PC-9 (cell line): ENCODE results near the gene DSG1.

Experiments used
- CTCF ChIP-seq: fragments of 200-600 bp; sonication (generic); conservative IDR thresholded peaks from 2 replicates; pipeline ENCODE4 v1.6.1; 2017; ENCODE audit warnings: mixed run types, antibody characterized with exemption, mild to moderate bottlenecking, moderate library complexity
- EZH2 ChIP-seq: fragments of 200-600 bp; sonication (generic); IDR thresholded peaks from 2 replicates; pipeline ENCODE4 v1.8.0; 2017; ENCODE audit warnings: antibody characterized with exemption, low read depth

- TF ChIP-seq CTCF, result no peak
- no peak for TF ChIP-seq EZH2
Measured at GRCh38 chr18:31316974-31317373, 986 bp upstream of the DSG1 start.
